ENCODE results near the gene KIF16B.

- TF ChIP-seq CTCF (IDR thresholded peaks at IDR 0.05; ENCODE audit: insufficient read depth, low read depth, low read length) (no peak), EZH2 (IDR thresholded peaks at IDR 0.05; ENCODE audit: insufficient read depth, low read length) (no peak)
Observed at GRCh38 chr20:16241911-16242310, 331.3 kb downstream of the KIF16B start.

Data from astrocyte (in vitro differentiated cells and primary cell).